Right kidney (tissue), 9 donors: ENCODE data around the gene INO80D.
"Not testable (repeated sequence)": the region's sequence is repeated elsewhere in the genome, so short reads cannot be mapped to it uniquely, and the experiment has no call there.

Source experiments
- DNase-seq: peaks from one replicate; pipeline ENCODE4 v3.0.0-alpha.2; 2016
- long read RNA-seq, 8 donors: transcript quantifications; one replicate each; lab custom pipeline, GENCODE V29; 2026

The INO80D gene
- long read RNA-seq, donor 1, partial matches to known transcripts, result 5 of 5 reads
- long read RNA-seq, donor 1, other reads (novel, unspliced or antisense), result 0 of 5 reads
- long read RNA-seq, donor 2, result 0 reads
- long read RNA-seq, donor 3, result 0 reads
- long read RNA-seq, donor 4, partial matches to known transcripts, result 1,052 of 1,100 reads
- long read RNA-seq, donor 4, other reads (novel, unspliced or antisense), result 48 of 1,100 reads
- long read RNA-seq, donor 5, partial matches to known transcripts, result 0 of 8 reads
- long read RNA-seq, donor 5, other reads (novel, unspliced or antisense), result 8 of 8 reads
- long read RNA-seq, donor 6, full-length matches to known transcripts, result 1 of 1 reads
- long read RNA-seq, donor 6, partial matches to known transcripts, result 0 of 1 reads
- long read RNA-seq, donor 6, other reads (novel, unspliced or antisense), result 0 of 1 reads
- long read RNA-seq, donor 7, result 0 reads
- long read RNA-seq, donor 8, full-length matches to known transcripts, result 1 of 1 reads
- long read RNA-seq, donor 8, partial matches to known transcripts, result 0 of 1 reads
- long read RNA-seq, donor 8, other reads (novel, unspliced or antisense), result 0 of 1 reads

GRCh38 chr2:206085742-206086445 is at the start of gene INO80D:
TSS of gene INO80D (minus strand) at chr2:206086174. CDS start at chr2:206063016, 23,158 bp downstream.
- peak; percentile 95 for DNase-seq

DNA sequence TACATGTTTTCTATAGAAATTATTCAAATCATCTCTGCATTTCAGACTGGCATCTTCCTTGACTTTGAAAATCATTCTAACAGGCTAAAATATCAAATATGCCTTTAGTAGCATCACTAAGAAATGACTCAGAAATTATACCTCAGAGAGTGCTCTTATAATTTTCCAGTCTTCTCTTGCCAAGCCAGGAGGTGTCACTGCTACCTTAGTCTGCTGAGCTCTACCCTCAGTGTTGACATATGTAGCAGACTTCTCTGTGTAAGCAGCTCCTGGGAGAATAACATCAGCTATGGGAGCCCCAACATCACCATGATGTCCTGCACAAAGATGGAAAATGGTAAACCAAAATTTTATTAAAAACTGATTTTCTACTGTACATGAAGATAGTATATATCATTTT is 41.7 kb upstream of the INO80D start:
- DNase-seq, result no peak

GRCh38 chr2:206125901-206126300 is 39.9 kb upstream of the INO80D start:
- no peak for DNase-seq

GRCh38 chr2:206122569-206122968 is 36.6 kb upstream of the INO80D start:
- DNase-seq, result not testable (repeated sequence)

- DNase-seq, result no peak
These were observed 30.3 kb upstream of the INO80D start for GRCh38 chr2:206116278-206116677.

- DNase-seq, result no peak
These were observed 29.1 kb upstream of the INO80D start for GRCh38 chr2:206115026-206115578.

DNA sequence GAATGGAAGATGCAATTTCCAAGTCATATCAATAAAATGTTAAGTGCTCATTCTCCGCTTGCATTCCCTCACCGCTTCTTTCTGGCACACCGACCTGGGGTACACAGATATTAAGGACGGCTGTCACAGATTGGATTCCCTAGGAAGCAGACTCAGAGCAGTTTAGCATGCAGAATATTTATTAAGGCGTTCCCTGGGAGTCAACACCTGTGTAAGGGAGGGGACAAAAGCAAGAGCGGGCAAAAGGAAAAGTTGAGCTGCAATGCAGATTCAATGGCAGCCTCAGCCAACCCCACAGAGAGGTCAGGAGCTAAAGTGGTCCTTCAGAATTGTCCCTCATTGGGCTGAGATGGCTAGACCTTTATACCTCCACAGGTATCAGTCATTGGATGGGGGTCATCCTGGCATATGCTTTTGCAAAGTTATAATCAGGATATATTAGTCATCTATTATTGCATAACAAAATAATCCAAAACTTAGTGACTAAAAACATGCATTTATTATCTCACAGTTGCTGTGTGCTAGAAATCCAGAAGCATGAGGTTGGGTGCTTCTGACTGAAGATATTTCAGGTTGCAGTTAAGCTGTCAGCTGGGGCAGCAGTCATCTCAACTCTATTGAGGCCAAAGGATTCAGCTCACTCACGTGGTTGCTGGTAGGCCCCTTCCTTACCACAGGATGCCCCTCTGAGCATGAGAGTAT is 27.0 kb upstream of the INO80D start:
- no peak for DNase-seq

GRCh38 chr2:206112108-206112507 is 26.1 kb upstream of the INO80D start:
- DNase-seq, result no peak

DNA sequence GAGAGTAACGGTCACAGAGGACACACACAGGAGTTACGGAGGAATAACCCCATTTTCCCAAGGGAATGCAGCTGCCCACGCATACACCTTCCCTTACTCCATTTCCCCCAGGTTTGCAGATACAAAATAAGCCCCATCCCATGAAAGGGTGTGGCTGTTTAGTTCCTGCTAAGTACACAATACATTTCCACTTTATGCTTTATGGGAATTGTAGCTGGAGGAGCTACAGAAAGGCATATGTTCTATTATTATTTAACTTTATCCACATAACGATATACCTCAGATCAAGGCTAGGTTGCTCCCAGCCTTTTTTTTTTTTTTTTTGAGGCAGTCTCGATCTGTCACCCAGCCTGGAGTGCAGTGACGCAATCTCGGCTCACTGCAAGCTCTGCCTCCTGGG is 22.7 kb upstream of the INO80D start:
- DNase-seq, result no peak

DNA sequence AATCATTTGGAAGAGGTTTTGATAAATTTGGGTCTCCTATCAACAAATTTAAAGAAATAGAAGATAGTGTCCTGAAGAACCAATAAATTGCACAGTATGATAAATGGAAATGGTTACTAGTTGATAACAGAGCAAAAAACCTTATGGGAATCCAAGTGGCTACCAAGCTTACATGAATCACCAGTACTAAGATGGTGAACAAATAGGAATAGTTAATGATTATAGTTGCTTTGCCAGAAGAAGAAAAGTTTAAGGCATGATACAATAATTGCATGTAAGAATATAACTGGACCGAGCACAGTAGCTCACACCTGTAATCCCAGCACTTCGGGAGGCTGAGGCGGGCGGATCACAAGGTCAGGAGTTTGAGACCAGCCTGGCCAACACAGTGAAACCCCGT is 19.6 kb upstream of the INO80D start:
- DNase-seq, result no peak

GRCh38 chr2:206105038-206105437 is 19.1 kb upstream of the INO80D start:
- DNase-seq, result no peak

GRCh38 chr2:206098872-206099271 is 12.9 kb upstream of the INO80D start:
- not testable (repeated sequence) for DNase-seq

DNA sequence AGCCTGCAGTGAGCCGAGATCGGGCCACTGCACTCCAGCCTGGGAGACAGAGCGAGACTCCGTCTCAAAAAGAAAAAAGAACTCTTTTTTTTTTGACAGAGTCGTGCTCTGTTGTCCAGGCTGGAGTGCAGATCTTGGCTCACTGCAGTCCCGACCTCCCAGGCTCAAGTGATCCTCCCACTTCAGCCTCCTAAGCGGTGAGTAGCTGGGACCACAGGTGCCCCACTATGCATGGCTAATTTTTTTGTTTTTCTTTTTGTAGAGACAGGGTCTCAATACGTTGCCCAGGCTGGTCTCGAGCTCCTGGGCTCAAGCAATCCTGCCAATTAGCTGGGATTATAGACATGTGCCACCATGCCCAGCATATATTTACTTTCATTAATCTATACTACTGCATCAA is 12.5 kb upstream of the INO80D start:
- no peak for DNase-seq

GRCh38 chr2:206096876-206097275 is 10.9 kb upstream of the INO80D start:
- DNase-seq, result no peak

GRCh38 chr2:206095536-206096332 is 9.8 kb upstream of the INO80D start:
- DNase-seq, result no peak

DNA sequence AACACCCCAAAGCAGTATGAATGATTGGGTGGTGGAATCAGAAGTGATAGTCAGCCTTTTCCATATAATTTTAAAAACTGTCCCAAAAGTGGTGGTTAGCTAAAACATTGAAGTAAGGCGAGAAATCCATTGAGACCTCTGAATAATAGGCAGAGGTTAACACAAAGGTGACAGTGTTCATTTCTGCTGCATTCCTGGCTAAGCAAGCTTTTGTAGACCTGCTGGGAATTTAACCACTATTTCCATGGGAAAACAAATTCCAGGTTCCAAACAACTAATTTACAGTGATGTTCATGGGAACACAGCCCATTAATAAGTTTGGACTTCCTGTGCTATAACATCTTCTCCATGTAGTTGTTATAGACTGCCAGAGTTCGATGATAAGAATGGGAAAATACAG is 6.3 kb upstream of the INO80D start:
- DNase-seq, result no peak

DNA sequence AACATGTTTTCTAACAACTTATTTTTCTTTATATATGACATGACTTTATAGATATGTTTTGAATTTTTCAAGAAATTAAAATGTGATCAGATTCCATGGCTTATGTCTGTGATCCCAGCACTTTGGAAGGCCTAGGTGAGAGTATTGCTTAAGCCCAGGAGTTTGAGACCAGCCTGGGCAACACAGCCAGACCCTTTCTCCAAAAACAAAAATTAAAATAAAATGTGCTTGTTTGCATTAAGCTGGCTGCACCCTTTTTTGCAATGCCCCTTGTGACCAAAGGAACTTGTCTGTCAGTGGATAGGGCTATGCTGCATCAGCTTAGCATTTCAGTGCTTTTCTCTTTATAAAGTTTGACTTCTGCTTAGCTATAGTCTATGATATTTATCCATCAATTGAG is 2.3 kb upstream of the INO80D start:
- DNase-seq, result no peak

- peak; percentile 37 for DNase-seq
These were observed 859 bp upstream of the INO80D start for GRCh38 chr2:206086716-206087350.

DNA sequence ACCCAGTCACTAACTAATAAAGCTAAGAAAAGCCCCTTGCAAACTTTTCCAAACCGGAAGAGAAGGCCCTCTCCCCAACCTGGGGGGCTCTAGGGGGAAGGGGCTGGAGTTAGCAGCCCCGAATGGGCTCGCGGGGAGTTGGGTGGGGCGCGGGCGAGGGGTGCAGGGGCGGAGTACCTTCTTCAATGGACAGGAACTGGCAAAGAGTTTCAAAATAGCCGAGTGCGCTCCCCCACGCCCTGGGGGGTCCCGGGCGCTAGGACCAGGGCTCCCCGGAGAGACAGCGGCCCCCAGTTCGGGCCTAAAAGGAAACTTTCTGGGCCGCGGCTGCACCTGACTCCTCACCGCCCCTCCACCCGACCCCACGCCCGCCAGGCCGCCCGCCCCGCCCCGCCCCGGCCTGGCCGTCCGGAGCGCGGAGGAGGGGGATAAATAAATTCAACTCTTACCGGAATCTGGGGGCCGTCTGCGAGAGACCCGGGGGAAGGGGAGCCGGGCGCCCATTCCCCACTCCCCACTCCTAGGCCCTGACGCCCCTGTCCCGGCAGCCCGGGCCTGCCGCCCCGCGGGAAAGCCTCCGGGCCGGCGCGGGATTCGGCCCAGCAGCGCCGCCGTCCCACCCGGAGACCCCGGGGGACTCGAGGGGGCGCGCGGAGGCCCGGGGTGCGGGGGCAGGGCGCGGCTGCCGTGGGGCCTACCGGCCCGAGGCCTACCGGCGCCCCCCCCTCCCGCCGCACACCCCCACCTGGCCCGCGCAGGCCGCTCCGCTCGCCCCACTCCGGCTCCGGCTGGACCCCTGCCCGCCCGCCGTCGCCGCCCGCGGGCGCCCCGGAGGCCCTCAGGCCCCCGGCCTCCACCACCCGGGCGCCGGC is 868 bp downstream of the INO80D start:
- peak; percentile 79 for DNase-seq

DNA sequence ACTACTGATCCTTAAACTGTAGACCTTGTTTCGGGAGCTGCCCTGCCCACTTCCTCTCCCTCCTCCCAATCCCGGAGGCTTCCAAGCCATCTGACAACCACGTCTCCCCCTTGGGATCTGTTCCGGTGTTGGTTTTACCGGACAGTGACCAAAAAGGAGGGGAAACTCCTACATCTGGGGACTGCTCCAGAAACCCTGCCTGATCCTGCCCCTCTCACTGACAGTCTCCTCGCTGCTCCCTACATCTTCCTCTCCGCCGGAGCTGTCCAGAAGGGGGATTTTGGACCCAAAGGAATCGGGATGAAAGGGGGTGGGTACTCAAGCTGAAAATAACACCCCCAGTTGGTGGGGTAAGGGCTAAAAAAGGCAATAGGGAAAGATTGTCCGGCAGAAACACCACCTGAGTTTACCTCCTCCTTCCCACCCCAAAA is 1.5 kb downstream of the INO80D start:
- DNase-seq, result peak; percentile 75
